Heart left ventricle (tissue), 13 donors: ENCODE measurements around the gene ADARB1.

Source experiments
- CTCF ChIP-seq, 12 donors: fragments of 200-600 bp; sonication (generic) in 4 of 12; IDR thresholded peaks; one replicate each; pipeline versions ENCODE4 v1.5.0 to v1.8.0; 2018 to 2022; ENCODE audit warnings: antibody characterized with exemption in 12 of 12, mild to moderate bottlenecking in 5 of 12
- POLR2A ChIP-seq, 2 donors: fragments of 450-650 bp; IDR thresholded peaks; one replicate each; pipeline ENCODE4 v1.6.1; 2017; ENCODE audit warnings: antibody characterized with exemption in 2 of 2, mild to moderate bottlenecking in 2 of 2, moderate library complexity in 2 of 2
- donor health status: ischemic (EF 13 %, LVEDD 7.1; RV severe dilation, severe dysfunction).
- donor health status: DM: no; HTN: yes; CAD: no.
- donor health status: DM: no; HTN: no; CAD: no.
- donor health status: ischemic (EF 25% LVEDD 6.9; RV normal size, moderate dysfunction).
- donor health status: ischemic (EF 25% LVEDD 5.7; RV mildly dilated, moderate dysfunction).
- donor health status: ischemic (EF 35%, LVEDD 5.7; RV mildly dilated, moderate dysfunction).
- donor health status: nonischemic (EF 11% LVEDD 7.7; RV severe dilation, severe dysfunction).
- donor health status: DM: yes; HTN: yes; CAD: no.
- donor health status: PGD.
- donor health status: ischemic (EF 29% LVEDD 5.4; RV normal size, mild dysfunction).
- donor health status: nonischemic (EF 23%, LVEDD 6.1; RV moderate dilation, normal function).

GRCh38 chr21:45081636-45082035 lies 7.3 kb downstream of the ADARB1 start:
- TF ChIP-seq CTCF (IDR thresholded peaks at IDR 0.05): no peak
- no peak for TF ChIP-seq POLR2A (IDR thresholded peaks at IDR 0.05)
